ENCODE results near the gene MYLIP. TPM values are rescaled to one million over a fixed set of nuclear protein-coding genes. Genes with fewer than 3 reads are reported as not detected.

The MYLIP gene
- total RNA-seq, 1 experiment from 2014 or later, result 12.5 TPM

Small RNA genes lying within 50 kb of the gene (microRNA-seq; reads per million reads assigned to microRNA genes)
- not detected for gene MIR4639 (ENCODE audit: unreplicated experiment)

Other genes starting within 250 kb of the MYLIP start
- gene GMPR, start 109.5 kb downstream of the MYLIP start, total RNA-seq (2014; rRNA removed), result 5.0 and 5.8 TPM in 2 replicates

Measured in PC-3 (cell line).